ENCODE results near the gene PCDH9.

PCDH9 gene

DNA sequence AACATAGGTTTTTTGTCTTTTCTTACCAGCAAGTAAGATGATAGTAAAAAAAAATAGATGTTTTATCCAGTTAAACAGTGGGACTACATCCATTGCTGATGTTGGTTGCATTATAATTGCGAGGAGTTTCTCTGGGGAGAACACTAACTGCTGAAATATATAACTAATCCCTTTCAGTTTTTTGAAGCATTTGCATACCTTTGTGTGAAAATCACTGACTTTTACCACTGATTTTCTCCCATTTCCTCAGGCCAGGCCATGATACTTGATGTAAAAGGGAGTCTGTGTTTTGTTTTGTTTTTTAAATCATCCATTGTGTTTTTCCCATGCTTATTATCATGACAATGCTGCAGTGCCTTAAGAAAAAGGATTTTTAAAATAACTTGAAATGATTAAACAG, 699.5 kb downstream of the PCDH9 start:
- H3K9ac ChIP-seq (ENCODE audit: low read depth in 1 of 2, low read length in 2 of 2), result no peak overlapping the region
- no peaks in the 10 kb centered on the region for H3K4me1 ChIP-seq (ENCODE audit: control insufficient read depth in 1 of 2, insufficient read depth in 2 of 2, low read length in 2 of 2)
- no peaks in the 10 kb centered on the region for H3K9me3 ChIP-seq (ENCODE audit: control insufficient read depth in 1 of 2, low read length in 2 of 2)
- no peaks in the 10 kb centered on the region for H3K36me3 ChIP-seq (ENCODE audit: control insufficient read depth in 1 of 2, insufficient read depth in 2 of 2, low read length in 2 of 2)
- H3K27me3 ChIP-seq (ENCODE audit: control insufficient read depth in 1 of 2, insufficient read depth in 2 of 2, low read length in 2 of 2), result no peaks in the 10 kb centered on the region
- H3K4me3 ChIP-seq (ENCODE audit: low read depth in 1 of 2, low read length in 2 of 2), result no peak overlapping the region
- no peak overlapping the region for H3K27ac ChIP-seq (ENCODE audit: low read depth, low read length)

DNA sequence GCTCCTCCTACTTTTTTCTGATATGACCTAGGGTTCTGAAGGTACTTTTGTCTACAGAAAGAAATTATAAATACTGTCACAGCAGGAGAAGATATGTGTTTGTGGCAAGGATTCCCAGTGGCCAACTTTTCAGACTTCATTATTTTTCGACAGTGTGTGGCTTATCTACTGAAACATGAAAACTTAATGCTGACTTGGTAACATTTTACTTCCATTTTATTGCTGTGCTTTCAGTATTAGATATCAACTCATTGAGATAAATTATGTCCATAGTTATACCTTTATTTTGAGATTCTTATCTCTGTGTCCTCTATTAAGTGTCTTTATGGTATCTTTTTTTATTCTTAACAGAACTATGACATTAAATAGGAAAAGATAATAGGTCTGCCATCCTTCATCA, 700.0 kb downstream of the PCDH9 start:
- Histone ChIP-seq H3K36me3 (ENCODE audit: control insufficient read depth in 1 of 2, insufficient read depth in 2 of 2, low read length in 2 of 2) (no peaks in the 10 kb centered on the region), H3K9me3 (ENCODE audit: control insufficient read depth in 1 of 2, low read length in 2 of 2) (no peaks in the 10 kb centered on the region), H3K27me3 (ENCODE audit: control insufficient read depth in 1 of 2, insufficient read depth in 2 of 2, low read length in 2 of 2) (no peaks in the 10 kb centered on the region), H3K27ac (ENCODE audit: low read depth, low read length) (no peak overlapping the region), H3K4me3 (ENCODE audit: low read depth in 1 of 2, low read length in 2 of 2) (no peak overlapping the region), H3K9ac (ENCODE audit: low read depth in 1 of 2, low read length in 2 of 2) (no peak overlapping the region), H3K4me1 (ENCODE audit: control insufficient read depth in 1 of 2, insufficient read depth in 2 of 2, low read length in 2 of 2) (no peaks in the 10 kb centered on the region)

DNA sequence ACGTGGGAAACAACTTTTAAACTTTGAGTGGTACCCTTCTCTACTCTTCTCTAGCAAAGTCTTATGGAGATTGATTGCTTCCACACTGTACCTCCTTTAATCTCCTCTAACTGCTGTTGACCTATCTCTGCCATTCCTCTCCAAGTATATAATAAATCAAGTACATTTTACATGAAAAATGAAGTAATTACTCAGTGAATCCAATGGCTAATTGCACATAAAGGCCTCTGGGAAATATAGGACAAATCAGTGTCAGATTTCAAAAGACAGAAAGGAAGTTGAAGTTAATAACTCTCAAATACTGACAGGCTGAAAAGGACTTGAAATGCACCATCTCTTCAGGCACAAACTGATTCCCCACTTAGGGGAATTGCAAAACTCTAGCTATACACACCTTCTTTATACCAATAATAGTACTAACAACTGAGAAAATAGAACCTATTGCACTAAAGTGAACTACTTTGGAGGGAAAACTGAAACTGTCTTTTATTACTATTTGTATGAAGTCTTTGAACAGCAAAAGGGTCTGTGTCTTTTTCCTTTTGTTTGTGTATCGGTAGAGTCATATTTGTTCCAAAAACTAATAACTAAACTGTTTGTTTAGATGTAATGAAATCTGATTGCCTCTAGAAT, 701.1 kb downstream of the PCDH9 start:
- Histone ChIP-seq H3K27ac (ENCODE audit: low read depth, low read length) (no peak overlapping the region), H3K36me3 (ENCODE audit: control insufficient read depth in 1 of 2, insufficient read depth in 2 of 2, low read length in 2 of 2) (no peaks in the 10 kb centered on the region), H3K4me1 (ENCODE audit: control insufficient read depth in 1 of 2, insufficient read depth in 2 of 2, low read length in 2 of 2) (no peaks in the 10 kb centered on the region), H3K4me3 (ENCODE audit: low read depth in 1 of 2, low read length in 2 of 2) (no peak overlapping the region), H3K9me3 (ENCODE audit: control insufficient read depth in 1 of 2, low read length in 2 of 2) (no peaks in the 10 kb centered on the region), H3K9ac (ENCODE audit: low read depth in 1 of 2, low read length in 2 of 2) (no peak overlapping the region), H3K27me3 (ENCODE audit: control insufficient read depth in 1 of 2, insufficient read depth in 2 of 2, low read length in 2 of 2) (no peaks in the 10 kb centered on the region)

DNA sequence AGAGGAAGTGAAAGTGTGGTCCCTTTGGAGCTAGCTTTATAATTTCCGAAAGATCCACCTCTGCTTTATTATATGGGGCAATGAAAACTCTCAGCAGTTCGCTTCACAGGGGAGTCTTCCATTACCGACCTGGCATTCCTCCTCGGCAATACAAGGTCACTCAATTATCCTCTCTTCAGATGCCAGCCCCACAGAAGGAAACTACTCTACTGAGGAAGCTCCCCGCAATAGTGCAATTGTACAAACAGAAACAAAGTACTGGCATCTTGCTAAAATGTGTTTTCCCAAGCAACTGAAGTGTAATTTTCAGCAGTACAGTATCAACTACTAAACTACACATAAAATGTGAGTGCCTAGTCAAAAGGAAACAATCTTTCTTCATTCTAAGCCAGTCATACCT, 702.0 kb downstream of the PCDH9 start:
- H3K9me3 ChIP-seq (ENCODE audit: control insufficient read depth in 1 of 2, low read length in 2 of 2), result no peaks in the 10 kb centered on the region
- H3K9ac ChIP-seq (ENCODE audit: low read depth in 1 of 2, low read length in 2 of 2), result no peak overlapping the region
- H3K36me3 ChIP-seq (ENCODE audit: control insufficient read depth in 1 of 2, insufficient read depth in 2 of 2, low read length in 2 of 2), result no peaks in the 10 kb centered on the region
- H3K27me3 ChIP-seq (ENCODE audit: control insufficient read depth in 1 of 2, insufficient read depth in 2 of 2, low read length in 2 of 2), result no peaks in the 10 kb centered on the region
- no peak overlapping the region for H3K27ac ChIP-seq (ENCODE audit: low read depth, low read length)
- no peaks in the 10 kb centered on the region for H3K4me1 ChIP-seq (ENCODE audit: control insufficient read depth in 1 of 2, insufficient read depth in 2 of 2, low read length in 2 of 2)
- H3K4me3 ChIP-seq (ENCODE audit: low read depth in 1 of 2, low read length in 2 of 2), result no peak overlapping the region

DNA sequence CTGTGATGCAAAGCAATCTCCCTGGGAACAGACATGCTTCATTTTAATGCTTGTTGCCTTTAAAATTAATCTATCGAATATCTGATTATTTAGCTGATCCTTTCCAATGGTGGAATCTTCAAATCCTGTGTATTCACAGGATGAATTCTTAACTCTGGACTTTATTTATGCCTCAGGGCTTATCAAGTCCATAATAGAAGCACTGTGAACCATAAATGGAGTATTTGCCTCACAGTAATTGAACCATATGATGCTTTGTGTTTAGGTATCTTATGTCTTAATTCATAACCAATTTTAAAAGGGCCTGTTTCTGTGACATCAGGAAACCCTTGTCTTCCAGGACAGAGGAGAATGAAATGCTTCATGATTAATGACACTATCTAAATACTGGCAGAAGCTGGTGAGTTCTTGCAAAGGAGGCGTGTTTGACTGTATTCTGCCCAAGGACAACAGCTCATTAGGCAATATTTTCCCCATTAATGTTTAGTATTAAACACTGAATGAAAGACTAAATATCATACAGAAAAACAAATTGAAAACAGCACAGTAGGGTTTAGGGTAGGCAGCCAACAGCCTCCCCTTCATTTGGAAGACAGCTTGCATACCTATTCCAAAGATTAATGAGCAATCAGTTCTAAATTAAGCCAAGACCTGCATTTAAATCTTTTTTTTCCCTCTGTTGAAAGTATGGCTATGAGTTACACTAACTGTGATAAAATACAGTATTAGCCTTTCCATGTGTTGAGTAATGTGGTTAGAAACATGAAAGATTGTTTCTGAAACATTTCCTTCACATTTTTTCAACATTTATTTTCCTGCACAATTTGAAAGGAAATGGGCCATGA, 709.4 kb downstream of the PCDH9 start:
- Histone ChIP-seq H3K27ac (ENCODE audit: low read depth, low read length) (no peak overlapping the region), H3K27me3 (ENCODE audit: control insufficient read depth in 1 of 2, insufficient read depth in 2 of 2, low read length in 2 of 2) (no peaks in the 10 kb centered on the region), H3K4me3 (ENCODE audit: low read depth in 1 of 2, low read length in 2 of 2) (no peak overlapping the region), H3K9me3 (ENCODE audit: control insufficient read depth in 1 of 2, low read length in 2 of 2) (no peaks in the 10 kb centered on the region), H3K36me3 (ENCODE audit: control insufficient read depth in 1 of 2, insufficient read depth in 2 of 2, low read length in 2 of 2) (no peaks in the 10 kb centered on the region), H3K9ac (ENCODE audit: low read depth in 1 of 2, low read length in 2 of 2) (no peak overlapping the region), H3K4me1 (ENCODE audit: control insufficient read depth in 1 of 2, insufficient read depth in 2 of 2, low read length in 2 of 2) (no peaks in the 10 kb centered on the region)

DNA sequence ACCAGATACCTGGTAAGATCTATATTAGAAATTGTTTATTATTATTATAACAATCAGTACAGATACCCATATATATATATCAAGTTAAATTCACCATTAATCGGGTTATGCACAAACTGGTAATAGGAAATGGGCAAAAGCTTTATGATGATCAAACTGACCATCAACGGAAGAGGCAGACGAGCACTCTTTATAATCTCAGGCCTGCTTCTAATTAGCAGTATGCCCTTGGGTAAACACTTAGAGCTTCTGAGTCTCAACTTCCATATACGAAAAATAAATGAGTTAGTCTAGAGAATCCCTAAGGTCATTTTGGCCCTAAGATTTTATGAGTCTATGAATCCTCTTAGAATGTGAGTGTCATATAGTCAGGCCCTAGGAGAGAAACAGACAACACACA, 710.9 kb downstream of the PCDH9 start:
- Histone ChIP-seq H3K4me1 (ENCODE audit: control insufficient read depth in 1 of 2, insufficient read depth in 2 of 2, low read length in 2 of 2) (no peaks in the 10 kb centered on the region), H3K27me3 (ENCODE audit: control insufficient read depth in 1 of 2, insufficient read depth in 2 of 2, low read length in 2 of 2) (no peaks in the 10 kb centered on the region), H3K27ac (ENCODE audit: low read depth, low read length) (no peak overlapping the region), H3K9ac (ENCODE audit: low read depth in 1 of 2, low read length in 2 of 2) (no peak overlapping the region), H3K4me3 (ENCODE audit: low read depth in 1 of 2, low read length in 2 of 2) (no peak overlapping the region), H3K9me3 (ENCODE audit: control insufficient read depth in 1 of 2, low read length in 2 of 2) (no peaks in the 10 kb centered on the region), H3K36me3 (ENCODE audit: control insufficient read depth in 1 of 2, insufficient read depth in 2 of 2, low read length in 2 of 2) (no peaks in the 10 kb centered on the region)

DNA sequence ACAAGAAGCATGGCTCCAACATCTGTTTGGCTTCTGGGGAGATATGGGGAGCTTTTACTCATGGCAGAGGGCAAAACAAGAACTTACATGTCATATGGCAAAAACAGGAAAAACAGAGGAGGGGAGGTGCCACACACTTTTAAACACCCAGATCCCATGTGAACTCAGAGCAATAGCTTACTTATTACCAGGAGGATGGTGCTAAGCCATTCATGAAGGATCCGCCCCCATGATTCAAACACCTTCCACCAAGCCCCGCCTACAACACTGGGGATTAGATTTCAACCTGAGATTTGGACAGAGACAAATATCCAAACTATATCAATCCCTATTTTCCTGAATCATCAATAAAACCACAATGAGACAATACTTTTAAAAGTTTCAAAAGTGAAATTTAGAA, 712.1 kb downstream of the PCDH9 start:
- Histone ChIP-seq H3K9me3 (ENCODE audit: control insufficient read depth in 1 of 2, low read length in 2 of 2) (no peaks in the 10 kb centered on the region), H3K36me3 (ENCODE audit: control insufficient read depth in 1 of 2, insufficient read depth in 2 of 2, low read length in 2 of 2) (no peaks in the 10 kb centered on the region), H3K4me3 (ENCODE audit: low read depth in 1 of 2, low read length in 2 of 2) (no peak overlapping the region), H3K27ac (ENCODE audit: low read depth, low read length) (no peak overlapping the region), H3K27me3 (ENCODE audit: control insufficient read depth in 1 of 2, insufficient read depth in 2 of 2, low read length in 2 of 2) (no peaks in the 10 kb centered on the region), H3K9ac (ENCODE audit: low read depth in 1 of 2, low read length in 2 of 2) (no peak overlapping the region), H3K4me1 (ENCODE audit: control insufficient read depth in 1 of 2, insufficient read depth in 2 of 2, low read length in 2 of 2) (no peaks in the 10 kb centered on the region)

DNA sequence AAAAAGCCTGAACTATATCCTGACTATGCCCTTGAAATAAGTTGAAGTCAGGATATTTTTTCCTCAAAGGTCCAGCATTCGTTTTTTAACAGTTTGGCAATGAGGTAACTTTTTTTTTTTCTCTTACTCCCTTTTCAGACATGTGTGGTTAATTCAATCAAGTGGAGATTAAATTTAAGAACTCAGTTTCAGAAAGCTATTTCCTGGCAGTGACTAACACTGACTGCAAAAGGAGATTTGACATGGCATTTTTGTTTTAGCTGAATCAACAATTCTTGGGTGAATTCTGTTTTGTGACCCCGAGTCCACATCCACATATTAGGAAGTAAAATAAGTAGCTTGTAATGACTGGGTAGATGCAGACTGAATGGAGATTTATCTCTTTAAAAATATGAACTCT, 716.4 kb downstream of the PCDH9 start:
- no peaks in the 10 kb centered on the region for H3K9me3 ChIP-seq (ENCODE audit: control insufficient read depth in 1 of 2, low read length in 2 of 2)
- no peaks in the 10 kb centered on the region for H3K4me1 ChIP-seq (ENCODE audit: control insufficient read depth in 1 of 2, insufficient read depth in 2 of 2, low read length in 2 of 2)
- H3K9ac ChIP-seq (ENCODE audit: low read depth in 1 of 2, low read length in 2 of 2), result no peak overlapping the region
- no peaks in the 10 kb centered on the region for H3K36me3 ChIP-seq (ENCODE audit: control insufficient read depth in 1 of 2, insufficient read depth in 2 of 2, low read length in 2 of 2)
- H3K27ac ChIP-seq (ENCODE audit: low read depth, low read length), result no peak overlapping the region
- no peak overlapping the region for H3K4me3 ChIP-seq (ENCODE audit: low read depth in 1 of 2, low read length in 2 of 2)
- H3K27me3 ChIP-seq (ENCODE audit: control insufficient read depth in 1 of 2, insufficient read depth in 2 of 2, low read length in 2 of 2), result no peaks in the 10 kb centered on the region

DNA sequence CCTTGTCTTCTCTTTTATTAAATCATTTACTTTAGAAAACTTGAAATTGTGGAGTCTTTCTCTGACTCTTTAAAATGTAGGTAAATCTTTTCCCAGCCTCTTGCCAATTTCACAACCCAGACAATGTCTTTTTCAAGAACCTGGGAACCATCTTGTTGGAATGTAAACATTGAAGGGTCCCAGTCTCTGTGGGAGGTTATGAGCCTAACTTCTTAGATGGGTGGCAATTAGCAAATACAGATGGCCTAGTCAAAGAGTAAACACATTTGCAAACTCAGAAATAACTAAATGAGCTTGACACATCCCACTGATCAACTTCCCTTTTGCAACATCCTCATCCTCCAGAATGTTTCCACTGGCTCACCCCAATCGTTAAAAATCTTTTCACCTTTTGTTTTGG, 721.0 kb downstream of the PCDH9 start:
- Histone ChIP-seq H3K27ac (ENCODE audit: low read depth, low read length) (no peak overlapping the region), H3K4me3 (ENCODE audit: low read depth in 1 of 2, low read length in 2 of 2) (no peak overlapping the region)

DNA sequence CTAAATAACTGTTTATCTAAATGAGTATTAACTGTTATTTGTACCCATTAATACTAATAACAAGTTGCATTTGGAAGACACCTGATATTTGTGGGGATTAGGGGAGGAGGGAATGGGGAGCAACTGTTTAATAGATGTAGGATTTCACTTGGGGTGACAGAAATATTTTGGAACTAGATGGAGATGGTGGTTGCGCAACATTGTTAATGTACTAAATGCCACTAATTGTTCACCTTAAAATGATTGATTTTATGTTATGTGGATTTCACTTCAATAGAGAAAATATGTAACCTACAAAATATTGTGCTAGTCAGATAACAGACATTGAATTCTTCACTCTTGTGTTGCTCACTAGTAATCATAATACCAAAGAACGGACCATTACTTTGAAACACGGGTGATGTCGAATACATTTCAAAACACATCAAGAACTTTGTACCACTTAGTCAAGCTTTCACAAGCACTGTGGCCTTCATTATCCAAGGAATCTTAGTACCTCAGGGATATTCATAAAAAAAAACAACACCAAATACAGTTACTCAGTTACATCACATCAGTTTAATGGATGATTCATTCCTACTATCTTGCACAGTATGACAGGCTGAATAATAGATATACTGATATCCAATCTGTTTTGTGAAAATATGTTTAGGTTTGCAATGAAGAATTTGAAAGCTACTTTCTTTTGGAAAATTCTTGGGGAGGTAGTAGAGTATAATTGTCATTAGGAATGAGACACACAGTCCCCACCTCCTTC, 721.8 kb downstream of the PCDH9 start:
- no peak overlapping the region for H3K9ac ChIP-seq (ENCODE audit: low read depth in 1 of 2, low read length in 2 of 2)
- H3K9me3 ChIP-seq (ENCODE audit: control insufficient read depth in 1 of 2, low read length in 2 of 2), result peaks cover 0 to 4% of the 10 kb centered on the region in 2 donors
- H3K27me3 ChIP-seq (ENCODE audit: control insufficient read depth in 1 of 2, insufficient read depth in 2 of 2, low read length in 2 of 2), result no peaks in the 10 kb centered on the region
- no peak overlapping the region for H3K27ac ChIP-seq (ENCODE audit: low read depth, low read length)
- no peak overlapping the region for H3K4me3 ChIP-seq (ENCODE audit: low read depth in 1 of 2, low read length in 2 of 2)
- no peaks in the 10 kb centered on the region for H3K36me3 ChIP-seq (ENCODE audit: control insufficient read depth in 1 of 2, insufficient read depth in 2 of 2, low read length in 2 of 2)
- H3K4me1 ChIP-seq (ENCODE audit: control insufficient read depth in 1 of 2, insufficient read depth in 2 of 2, low read length in 2 of 2), result no peaks in the 10 kb centered on the region

More for the DNA sequence above, 721.0 kb downstream of the PCDH9 start:
- H3K36me3 ChIP-seq (ENCODE audit: control insufficient read depth in 1 of 2, insufficient read depth in 2 of 2, low read length in 2 of 2), result no peaks in the 10 kb centered on the region
- no peaks in the 10 kb centered on the region for H3K4me1 ChIP-seq (ENCODE audit: control insufficient read depth in 1 of 2, insufficient read depth in 2 of 2, low read length in 2 of 2)
- H3K9ac ChIP-seq (ENCODE audit: low read depth in 1 of 2, low read length in 2 of 2), result no peak overlapping the region
- no peaks in the 10 kb centered on the region for H3K27me3 ChIP-seq (ENCODE audit: control insufficient read depth in 1 of 2, insufficient read depth in 2 of 2, low read length in 2 of 2)
- H3K9me3 ChIP-seq (ENCODE audit: control insufficient read depth in 1 of 2, low read length in 2 of 2), result peaks cover 0 to 4% of the 10 kb centered on the region in 2 donors
